Stimulated activated CD4-positive, alpha-beta T cell treated with anti-CD3 and anti-CD28 coated beads, Interleukin-12 subunit alpha, Interleukin-12 subunit beta, amount 100 ng/mL, for 24 hours (primary cell): ENCODE measurements around the gene NEU3.
A peak's percentile ranks its signal among the peaks of the same experiment; 100 is the strongest.
"Not testable (repeated sequence)": the region's sequence is repeated elsewhere in the genome, so short reads cannot be mapped to it uniquely, and the experiment has no call there.

Source experiments
- DNase-seq, 2 experiments: peaks; one replicate each; pipeline ENCODE4 v3.0.0-alpha.2; 2020; ENCODE audit warnings: low read depth in 2 of 2

Gene NEU3

DNA sequence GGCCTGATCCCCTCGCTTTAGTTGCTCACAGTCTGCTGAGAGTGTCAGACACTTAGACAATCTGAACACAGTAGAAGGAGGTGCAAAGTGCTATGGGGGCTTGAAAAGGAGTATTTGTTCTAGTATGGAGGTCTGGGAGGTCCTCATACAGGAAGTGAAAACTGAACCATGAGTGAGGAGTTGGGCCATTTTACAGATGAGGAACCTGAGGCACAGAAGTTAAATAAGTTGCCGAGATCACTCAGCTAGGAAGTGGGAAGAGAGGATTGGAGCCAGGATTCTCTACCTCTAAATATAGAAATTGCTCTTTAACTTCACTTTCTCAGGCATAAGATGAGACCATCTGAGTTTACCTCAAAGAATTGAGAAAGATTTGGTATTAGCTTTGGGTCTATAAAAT is 4.0 kb upstream of the NEU3 start:
- no peak for DNase-seq

- no peak for DNase-seq
These were observed 516 bp downstream of the NEU3 start for GRCh38 chr11:74989260-74989638.

DNA sequence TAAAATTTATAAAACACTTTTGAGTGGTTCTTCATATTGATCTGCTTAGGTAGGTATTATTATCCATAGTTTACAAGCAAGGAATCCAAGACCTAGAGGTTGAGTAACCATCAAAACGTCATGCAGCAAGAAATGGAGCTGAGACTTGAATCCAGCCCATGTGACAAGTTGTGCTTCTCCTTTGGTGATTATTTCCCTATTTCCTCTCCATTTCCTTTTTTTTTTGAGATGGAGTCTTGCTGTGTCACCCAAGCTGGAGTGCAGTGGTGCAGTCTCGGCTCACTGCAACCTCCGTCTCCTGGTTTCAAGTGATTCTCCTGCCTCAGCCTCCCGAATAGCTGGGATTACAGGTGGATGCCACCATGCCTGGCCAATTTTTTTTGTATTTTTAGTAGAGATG is 1.4 kb downstream of the NEU3 start:
- not testable (repeated sequence) for DNase-seq

DNA sequence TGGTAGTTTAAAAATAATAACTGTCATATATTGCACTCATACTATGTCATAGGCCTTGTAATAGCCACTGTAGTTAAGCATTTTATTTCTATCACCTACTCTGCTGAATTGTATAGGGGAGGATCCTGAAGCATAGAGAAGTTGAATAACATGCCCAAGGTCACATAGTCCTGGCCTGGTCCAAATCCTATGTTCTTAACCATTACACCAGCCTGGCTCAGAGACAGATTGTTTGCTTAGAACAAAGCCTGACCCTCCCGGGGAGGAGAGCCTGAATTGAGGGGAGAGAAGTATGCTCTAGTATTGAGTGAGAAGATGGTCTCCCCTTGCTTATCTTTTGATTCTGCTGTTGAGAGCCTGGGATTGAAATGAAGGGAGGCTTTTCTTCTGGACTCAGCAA is 2.2 kb downstream of the NEU3 start:
- no peak for DNase-seq

DNA sequence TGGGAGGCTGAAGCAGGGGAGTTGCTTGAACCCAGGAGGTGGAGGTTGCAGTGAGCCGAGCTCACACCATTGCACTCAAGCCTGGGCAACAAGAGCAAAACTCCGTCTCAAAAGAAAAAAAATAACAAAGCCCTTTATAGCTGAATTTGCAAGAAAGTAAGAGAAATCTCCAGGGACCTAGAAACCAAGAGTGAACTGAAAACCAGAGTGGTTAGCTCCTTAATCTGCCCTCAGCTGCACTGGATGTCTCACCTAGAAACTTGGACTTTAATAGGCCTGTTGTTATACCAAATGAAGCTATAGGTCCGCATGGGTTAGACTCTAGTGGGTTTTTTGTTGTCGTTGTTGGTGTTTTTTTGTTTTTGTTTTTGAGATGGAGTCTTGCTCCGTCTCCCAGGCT is 4.1 kb downstream of the NEU3 start:
- no peak for DNase-seq

DNA sequence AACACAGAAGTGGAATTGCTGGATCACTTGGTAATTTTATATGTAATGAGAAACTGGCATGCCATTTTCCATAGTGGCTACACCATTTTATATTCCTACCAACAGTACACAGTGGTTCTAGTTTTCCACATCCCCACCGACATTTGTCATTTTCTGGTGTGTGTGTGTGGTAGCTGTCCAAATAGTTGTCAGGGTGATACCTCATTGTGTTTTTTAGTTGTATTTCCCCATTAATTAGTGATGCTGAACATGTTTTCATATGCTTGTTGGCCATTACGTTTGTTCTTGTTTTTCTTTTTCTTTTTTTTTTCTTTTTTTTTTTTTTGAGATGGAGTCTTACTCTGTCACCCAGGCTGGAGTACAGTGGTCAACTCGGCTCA is 12.2 kb downstream of the NEU3 start:
- no peak for DNase-seq

GRCh38 chr11:75001686-75002085 is 13.0 kb downstream of the NEU3 start:
- DNase-seq = no peak

DNA sequence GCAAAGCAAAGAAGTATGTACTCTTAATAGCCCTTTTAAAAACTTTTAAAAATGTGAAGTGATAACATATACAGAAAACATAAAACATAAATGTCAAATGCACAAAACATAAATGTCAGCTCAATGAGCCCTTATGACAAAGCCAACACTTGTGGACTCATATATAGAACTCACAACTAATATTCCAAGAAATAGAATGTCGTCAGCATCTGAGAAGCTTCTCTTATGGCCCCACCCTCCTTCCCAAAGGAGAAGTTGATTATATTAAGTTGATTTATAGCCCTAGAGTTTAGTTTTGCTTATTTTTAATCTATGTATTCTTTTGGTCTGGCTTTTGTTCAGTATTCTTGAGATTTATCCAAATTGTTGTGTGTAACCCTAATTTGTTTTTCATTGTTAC is 13.8 kb downstream of the NEU3 start:
- no peak for DNase-seq

GRCh38 chr11:75004215-75004614 is 15.5 kb downstream of the NEU3 start:
- no peak for DNase-seq

DNA sequence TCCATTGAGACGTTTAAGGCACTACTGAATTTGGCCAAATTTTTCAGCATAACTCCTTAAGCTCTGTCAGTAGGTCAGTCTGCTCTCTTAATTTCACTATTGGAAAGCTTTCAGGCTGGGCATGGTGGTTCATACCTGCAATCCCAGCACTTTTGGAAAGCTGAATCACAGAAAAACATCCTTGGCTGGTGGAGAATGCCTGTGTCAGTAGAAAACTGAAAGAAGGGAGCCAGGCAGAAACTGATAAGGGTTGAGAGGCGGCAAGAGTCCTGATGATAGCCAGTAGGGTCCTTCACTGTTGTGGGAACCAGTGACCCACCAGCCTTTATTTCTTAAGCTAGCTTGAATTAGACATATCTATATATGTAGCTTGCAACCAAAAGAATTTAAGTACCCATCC is 22.6 kb downstream of the NEU3 start:
- no peak for DNase-seq

DNA sequence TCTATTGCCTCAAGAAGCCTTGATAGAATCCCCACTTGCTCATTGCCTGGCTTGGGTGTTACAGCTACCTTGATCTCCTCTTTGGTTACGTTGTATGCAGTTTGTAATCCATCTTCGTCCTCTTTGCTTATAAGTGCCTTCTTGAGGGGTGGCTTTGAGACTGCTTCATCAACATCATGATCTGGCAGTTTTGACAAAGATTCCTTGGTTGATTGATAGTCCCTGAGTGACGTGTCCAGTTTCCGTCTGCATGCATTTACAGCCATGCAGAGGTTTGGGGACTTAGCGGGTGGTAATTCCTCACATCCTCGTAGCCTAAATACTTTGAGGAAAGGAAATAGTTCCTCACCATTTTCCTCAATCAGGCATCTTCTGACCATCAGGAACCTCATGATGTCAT is 23.1 kb downstream of the NEU3 start:
- no peak for DNase-seq

DNA sequence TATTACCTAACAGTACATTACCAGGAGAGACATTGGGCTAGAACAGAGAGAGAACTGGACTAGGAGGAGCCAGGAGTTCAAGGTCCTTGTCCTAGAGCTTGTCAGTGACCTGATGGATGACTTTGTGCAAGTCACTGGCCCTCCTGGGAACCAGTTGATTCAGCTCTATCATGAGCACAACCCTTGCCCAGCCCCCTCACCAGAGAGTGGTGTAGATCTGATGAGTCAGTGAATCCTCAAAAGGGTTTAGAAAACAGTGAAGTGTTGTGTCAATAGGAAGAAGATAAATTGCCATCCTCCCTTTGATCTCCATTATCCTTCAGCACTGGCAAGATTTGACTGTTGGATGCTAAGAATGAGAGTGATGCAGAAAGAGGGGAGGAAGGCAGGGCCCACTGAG is 24.3 kb downstream of the NEU3 start:
- no peak for DNase-seq

- no peak for DNase-seq
These were observed 25.4 kb downstream of the NEU3 start for GRCh38 chr11:75014129-75014528.

GRCh38 chr11:75019200-75019599 is 30.5 kb downstream of the NEU3 start:
- DNase-seq = not testable (repeated sequence)

DNA sequence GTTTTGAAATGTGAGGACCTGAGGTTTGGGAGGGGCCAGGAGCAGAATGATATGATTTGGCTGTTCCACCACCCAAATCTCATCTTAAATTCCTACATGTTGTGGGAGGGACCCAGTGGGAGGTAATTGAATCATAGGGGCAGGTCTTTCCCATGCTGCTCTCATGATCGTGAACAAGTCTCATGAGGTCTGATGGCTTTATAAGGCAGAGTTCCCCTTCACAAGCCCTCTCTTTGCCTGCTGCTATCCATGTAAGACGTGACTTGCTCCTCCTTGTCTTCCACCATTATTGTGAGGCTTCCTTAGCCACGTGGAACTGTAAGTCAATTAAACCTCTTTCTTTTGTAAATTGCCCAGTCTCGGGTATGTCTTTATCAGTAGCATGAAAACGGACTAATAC is 31.6 kb downstream of the NEU3 start:
- not testable (repeated sequence) for DNase-seq

GRCh38 chr11:75022296-75022695 is 33.6 kb downstream of the NEU3 start:
- no peak for DNase-seq

DNA sequence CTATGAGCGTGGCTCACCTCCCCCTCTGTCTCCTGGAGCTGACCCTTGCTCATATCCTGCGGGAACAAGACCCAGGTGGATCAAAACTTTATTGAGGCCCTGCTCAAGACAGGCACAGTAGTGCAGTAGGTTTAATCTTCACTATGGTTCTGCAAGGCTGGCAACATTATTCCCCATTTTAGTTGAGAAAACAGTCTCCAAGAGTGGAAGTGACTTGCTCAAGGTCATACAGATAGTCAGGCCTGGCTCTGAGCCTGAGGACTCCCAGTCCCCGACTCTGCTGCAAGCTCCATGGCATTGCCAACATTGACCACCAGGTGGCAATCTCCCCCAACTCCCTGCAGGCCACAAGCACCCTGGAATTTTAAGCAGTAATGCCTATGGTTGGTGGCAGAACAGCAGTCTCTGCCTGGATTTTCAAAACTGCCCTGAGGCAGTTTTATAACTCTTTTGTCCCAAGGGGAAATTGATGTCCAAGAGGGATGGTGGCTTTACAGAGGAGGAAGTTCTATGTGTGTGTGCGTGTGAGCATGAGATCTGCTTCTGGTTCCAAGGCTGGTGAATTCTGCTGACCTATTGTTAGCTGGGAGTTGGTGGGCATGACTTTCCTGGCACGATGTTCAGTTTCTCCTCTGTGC is 34.1 kb downstream of the NEU3 start:
- DNase-seq = peak; percentile 48 to 77

DNA sequence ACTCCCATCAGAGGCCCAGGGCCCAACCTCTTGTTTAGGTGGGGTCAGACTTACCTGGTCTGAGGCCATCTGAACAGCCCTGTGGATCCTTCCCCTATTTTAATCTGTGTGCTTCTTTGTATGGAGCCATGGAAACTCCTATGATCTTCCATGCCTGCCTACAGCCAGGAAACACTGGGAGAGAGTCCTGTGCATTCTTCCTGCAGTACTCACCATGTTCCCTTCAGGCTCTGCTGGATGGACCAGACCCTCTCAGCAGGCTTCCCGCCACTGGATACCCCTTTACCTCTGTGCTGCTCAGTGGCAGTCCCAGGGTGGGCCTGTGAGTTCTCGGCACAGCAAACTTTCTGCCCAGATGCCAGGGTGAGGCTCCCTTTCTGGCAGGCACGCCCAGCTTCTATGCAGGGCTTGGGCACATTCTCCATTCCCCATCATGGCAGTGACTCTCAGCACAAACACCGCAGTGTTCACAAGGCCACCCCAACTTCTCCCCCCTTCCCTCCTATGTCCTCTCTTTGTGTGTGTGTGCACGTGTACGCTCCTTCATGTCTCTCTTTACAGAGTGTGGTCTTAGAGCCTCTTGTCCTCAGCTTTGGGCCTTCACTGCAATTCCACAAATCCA is 34.8 kb downstream of the NEU3 start:
- DNase-seq = no peak

- no peak for DNase-seq
These were observed 35.3 kb downstream of the NEU3 start for GRCh38 chr11:75024068-75024449.

DNA sequence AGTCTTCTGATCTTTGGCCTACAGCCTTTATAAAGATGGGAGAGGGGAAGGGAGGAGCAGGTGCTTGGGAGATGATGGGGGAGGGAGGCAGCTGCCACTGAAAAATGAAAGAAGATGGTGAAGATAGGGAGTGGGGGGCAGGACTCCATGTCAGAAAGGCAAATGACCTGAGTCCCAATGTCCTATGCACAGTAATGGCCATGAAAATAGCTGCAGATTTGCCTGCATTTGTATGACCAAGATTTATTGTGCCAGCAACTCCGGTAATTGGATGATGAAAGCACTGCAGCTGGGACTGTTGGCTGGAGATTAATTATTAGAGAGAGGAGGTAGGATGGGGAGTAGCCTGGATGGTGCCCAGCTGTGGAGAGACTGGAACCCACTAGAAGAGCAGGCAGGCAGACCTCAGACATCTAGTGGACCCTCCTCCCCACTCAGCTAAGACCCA is 36.1 kb downstream of the NEU3 start:
- DNase-seq = no peak

GRCh38 chr11:75025561-75025960 is 36.8 kb downstream of the NEU3 start:
- DNase-seq = no peak

DNA sequence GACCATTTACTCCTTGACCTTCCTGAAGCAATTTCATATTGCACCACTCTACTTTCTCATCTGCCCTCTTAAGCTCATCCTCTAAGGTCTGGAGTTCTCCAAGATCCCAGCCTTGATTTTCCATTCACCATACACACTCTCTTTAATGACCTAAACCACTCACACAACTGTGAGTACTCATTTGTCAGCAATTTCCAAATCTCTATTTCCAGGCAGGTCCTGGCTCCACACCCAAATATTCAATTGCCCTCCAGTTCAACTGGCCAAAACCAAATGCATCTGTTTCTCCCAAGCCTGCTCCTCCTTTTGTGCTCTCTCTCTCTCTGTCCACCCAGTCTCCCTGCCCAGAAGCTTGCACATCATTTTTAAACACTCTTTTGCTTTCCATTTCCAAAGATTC is 39.6 kb downstream of the NEU3 start:
- DNase-seq = no peak

GRCh38 chr11:75028724-75029123 is 40.0 kb downstream of the NEU3 start:
- DNase-seq = no peak
